ENCODE results near the gene BATF2.
A peak's percentile ranks its signal among the peaks of the same experiment; 100 is the strongest.
"Not testable (repeated sequence)": the region's sequence is repeated elsewhere in the genome, so short reads cannot be mapped to it uniquely, and the experiment has no call there.

BATF2 gene

GRCh38 chr11:64996710-64997380, at the start of gene BATF2:
Gene BATF2, minus strand, starts transcription at chr11:64996971. Its CDS starts 57 bp downstream, at chr11:64996914.
- DNase-seq = no peak

- no peak for DNase-seq
Measured at GRCh38 chr11:65045728-65046127, 49.0 kb upstream of the BATF2 start.

GRCh38 chr11:65045061-65045460, 48.3 kb upstream of the BATF2 start:
- DNase-seq = no peak

- DNase-seq = no peak
Measured at GRCh38 chr11:65043881-65044501, 47.2 kb upstream of the BATF2 start.

- no peak for DNase-seq
Measured at GRCh38 chr11:65042891-65043290, 46.1 kb upstream of the BATF2 start.

GRCh38 chr11:65040847-65041622, 44.3 kb upstream of the BATF2 start, which contains the start of gene SAC3D1:
Gene SAC3D1, plus strand, starts transcription at chr11:65041210. Its CDS starts 83 bp downstream, at chr11:65041293.
- peak; percentile 79 for DNase-seq

GRCh38 chr11:65040520-65040846, 43.7 kb upstream of the BATF2 start:
- DNase-seq = no peak

GRCh38 chr11:65036931-65037330, 40.2 kb upstream of the BATF2 start:
- no peak for DNase-seq

GRCh38 chr11:65035579-65035978, 38.8 kb upstream of the BATF2 start:
- no peak for DNase-seq

GRCh38 chr11:65034423-65034822, 37.7 kb upstream of the BATF2 start:
- DNase-seq = no peak

- DNase-seq = no peak
Measured at GRCh38 chr11:65032216-65032615, 35.4 kb upstream of the BATF2 start.

- DNase-seq = peak; percentile 86
Measured at GRCh38 chr11:65027213-65028067, 30.7 kb upstream of the BATF2 start, which contains the start of gene SNX15. Gene SNX15, plus strand, starts transcription at chr11:65027439. Its CDS starts 99 bp downstream, at chr11:65027538.

GRCh38 chr11:65026810-65027209, 30.0 kb upstream of the BATF2 start:
- DNase-seq = no peak

GRCh38 chr11:65023502-65023901, 26.7 kb upstream of the BATF2 start:
- DNase-seq = not testable (repeated sequence)

- no peak for DNase-seq
Measured at GRCh38 chr11:65021509-65021908, 24.7 kb upstream of the BATF2 start.

GRCh38 chr11:65021003-65021402, 24.2 kb upstream of the BATF2 start:
- DNase-seq = no peak

- no peak for DNase-seq
Measured at GRCh38 chr11:65019824-65020223, 23.1 kb upstream of the BATF2 start.

GRCh38 chr11:65017937-65018336, 21.2 kb upstream of the BATF2 start:
- no peak for DNase-seq

- no peak for DNase-seq
Measured at GRCh38 chr11:65016705-65017104, 19.9 kb upstream of the BATF2 start.

- DNase-seq = no peak
Measured at GRCh38 chr11:65014726-65015227, 18.0 kb upstream of the BATF2 start.

GRCh38 chr11:65013888-65014725, 17.3 kb upstream of the BATF2 start, which contains the start of gene ARL2:
Gene ARL2, plus strand, starts transcription at chr11:65014160. Its CDS starts 48 bp downstream, at chr11:65014208.
- peak; percentile 90 for DNase-seq
